Bronchial epithelial cell (primary cell): ENCODE measurements around the gene RASA2. TPM values are rescaled to one million over a fixed set of nuclear protein-coding genes. Genes with fewer than 3 reads are reported as not detected.
"Not testable (repeated sequence)": the region's sequence is repeated elsewhere in the genome, so short reads cannot be mapped to it uniquely, and the experiment has no call there.

Source experiments
- DNase-seq: peaks from one replicate; pipeline ENCODE4 v3.0.0-alpha.2; 2010; ENCODE audit warnings: low read depth
- FAIRE-seq: peaks from 2 replicates; lab custom pipeline; 2011; peaks lifted over from hg19 to GRCh38; lab: Jason Lieb, UNC
- H3K27me3 ChIP-seq: 2 replicates; pipeline ENCODE4 v1.5.1; 2011; ENCODE audit warnings: low read length; ENCODE audit not compliant: control insufficient read depth, insufficient read depth
- H3K36me3 ChIP-seq: 2 replicates; pipeline ENCODE4 v1.5.1; 2011; ENCODE audit warnings: low read length; ENCODE audit not compliant: control insufficient read depth, insufficient read depth
- H3K4me3 ChIP-seq: 2 replicates; pipeline ENCODE4 v1.5.1; 2011; ENCODE audit warnings: mild to moderate bottlenecking, low read depth, low read length, control low read depth
- CTCF ChIP-seq: IDR thresholded peaks from 2 replicates; pipeline ENCODE4 v1.5.1; 2011; ENCODE audit warnings: mild to moderate bottlenecking, moderate library complexity, low read length, control low read depth, inconsistent platforms; ENCODE audit not compliant: insufficient read depth, severe bottlenecking
- total RNA-seq: library from RNA; depleted of rRNA; stranded (reverse); fragments of >200 nt; gene quantifications from 2 replicates; pipeline ENCODE4 v1.2.1, GENCODE V29; 2014

The RASA2 gene
- total RNA-seq, 1 donor from 2014 or later = 11.8 TPM

DNA sequence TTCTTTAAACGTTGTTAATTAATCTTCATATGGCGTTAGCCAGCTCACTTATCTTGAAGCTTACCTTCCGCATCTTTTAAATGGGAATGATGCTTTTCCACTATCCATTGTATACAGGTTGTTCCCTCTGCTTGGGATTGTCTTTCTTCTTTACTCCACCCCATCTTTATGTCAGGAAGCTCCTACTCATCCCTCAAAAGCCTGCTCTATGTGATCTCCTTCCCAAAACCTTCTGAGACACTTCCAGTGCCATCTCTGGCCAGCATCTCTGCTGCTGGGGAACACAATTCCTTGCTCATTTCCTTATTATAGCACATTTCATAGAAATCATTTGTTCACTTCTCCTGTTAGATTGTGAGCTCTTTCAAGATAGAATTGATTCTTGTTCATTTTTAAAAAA lies 4.3 kb downstream of the RASA2 start:
- FAIRE-seq = no peak
- H3K4me3 ChIP-seq = no peak overlapping the region
- TF ChIP-seq CTCF = no peak
- DNase-seq = no peak
- H3K27me3 ChIP-seq = no peaks in the 10 kb centered on the region
- no peaks in the 10 kb centered on the region for H3K36me3 ChIP-seq

DNA sequence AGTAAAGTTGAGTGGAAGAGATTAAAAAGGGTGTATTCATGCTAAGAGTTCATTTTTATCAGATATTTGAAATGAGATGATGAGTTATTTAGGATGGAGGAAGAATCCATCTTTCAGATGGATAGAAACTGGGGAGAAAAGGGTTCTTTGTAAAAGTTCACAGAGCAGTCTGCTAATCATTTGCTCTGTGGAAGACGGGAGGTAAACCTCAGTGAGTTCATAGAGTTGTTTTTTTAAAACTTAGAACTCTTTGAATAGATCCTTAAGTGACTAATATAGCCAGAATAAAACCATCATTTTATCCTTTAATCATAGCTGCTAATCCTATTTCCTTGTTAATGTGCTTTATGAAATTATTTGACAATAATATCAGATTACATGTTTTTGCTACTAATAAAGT lies 5.1 kb downstream of the RASA2 start:
- no peak for FAIRE-seq
- no peak for DNase-seq
- Histone ChIP-seq H3K4me3 (no peak overlapping the region), H3K27me3 (no peaks in the 10 kb centered on the region), H3K36me3 (no peaks in the 10 kb centered on the region)
- no peak for TF ChIP-seq CTCF

DNA sequence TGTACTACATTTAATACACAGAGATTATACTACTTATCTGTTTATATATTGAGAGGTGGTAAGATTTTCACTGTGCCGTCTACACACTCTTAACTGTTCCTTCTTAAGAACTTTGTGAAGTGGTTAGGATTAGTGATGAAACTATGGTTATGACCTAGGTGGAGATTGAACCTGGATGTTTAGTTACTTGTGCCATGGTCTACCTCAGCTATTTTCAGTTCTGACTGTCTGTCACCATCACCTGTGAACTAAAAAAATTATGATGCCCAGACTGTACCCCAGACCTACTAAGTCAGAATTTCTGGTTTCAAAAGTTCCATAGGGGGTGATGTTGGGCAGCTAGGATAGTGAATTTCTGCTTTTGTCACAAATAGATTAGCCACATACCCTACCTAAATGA lies 6.4 kb downstream of the RASA2 start:
- no peak overlapping the region for H3K4me3 ChIP-seq
- H3K27me3 ChIP-seq = no peaks in the 10 kb centered on the region
- no peak for FAIRE-seq
- no peak for DNase-seq
- H3K36me3 ChIP-seq = no peaks in the 10 kb centered on the region
- no peak for TF ChIP-seq CTCF

DNA sequence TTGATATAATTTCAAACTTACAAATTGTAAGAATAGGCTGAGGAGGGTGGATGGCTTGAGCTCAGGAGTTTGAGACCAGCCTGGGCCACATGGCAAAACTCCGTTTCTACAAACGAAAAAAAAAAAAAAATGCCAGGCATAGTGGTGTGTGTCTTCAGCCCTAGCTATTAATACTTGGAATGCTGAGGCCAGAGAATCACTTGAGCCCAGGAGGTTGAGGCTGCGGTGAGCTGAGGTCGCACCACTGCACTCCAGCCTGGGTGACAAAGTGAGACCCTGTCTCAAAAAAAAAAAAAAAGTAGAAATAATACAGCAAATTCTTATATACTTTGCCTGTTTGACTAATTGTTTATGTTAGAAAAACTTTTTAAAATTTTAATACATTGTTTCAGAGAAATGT lies 10.8 kb downstream of the RASA2 start:
- H3K27me3 ChIP-seq, H3K4me3 ChIP-seq, DNase-seq, FAIRE-seq, H3K36me3 ChIP-seq: not testable (repeated sequence)

GRCh38 chr3:141498598-141499223 lies 11.9 kb downstream of the RASA2 start:
- no peak for TF ChIP-seq CTCF
- no peaks in the 10 kb centered on the region for H3K27me3 ChIP-seq
- FAIRE-seq (no peak), DNase-seq (no peak)
- H3K36me3 ChIP-seq = no peaks in the 10 kb centered on the region
- no peak overlapping the region for H3K4me3 ChIP-seq

- FAIRE-seq = no peak
- Histone ChIP-seq H3K36me3 (no peaks in the 10 kb centered on the region), H3K27me3 (no peaks in the 10 kb centered on the region), H3K4me3 (no peak overlapping the region)
- DNase-seq = no peak
- TF ChIP-seq CTCF = no peak
Measured at GRCh38 chr3:141499284-141499683, 12.5 kb downstream of the RASA2 start.
